A549 (cell line): ENCODE measurements around the gene SLC16A8.

Experiments used
- CHD2 ChIP-seq: fragments of 150-350 bp; IDR thresholded peaks from 2 replicates; pipeline ENCODE4 v1.6.1; 2014; ENCODE audit warnings: low read length; ENCODE audit not compliant: partially characterized antibody
- CTCF ChIP-seq: fragments of >200 bp; sonication (Bioruptor Twin); formaldehyde crosslinking; IDR thresholded peaks from 3 replicates; pipeline ENCODE4 v1.5.1; 2016
- HDAC2 ChIP-seq: fragments of 200-600 bp; sonication (generic); IDR thresholded peaks from 2 replicates; pipeline ENCODE4 v1.6.1; 2016
- HOXA7 ChIP-seq: fragments of 250-450 bp; sonication (Bioruptor Pico); IDR thresholded peaks from 2 replicates; pipeline ENCODE4 v1.5.0; 2020; ENCODE audit warnings: mild to moderate bottlenecking, moderate library complexity
- NR3C1 ChIP-seq: fragments of >200 bp; sonication (Bioruptor Twin); formaldehyde crosslinking; IDR thresholded peaks from 3 replicates; pipeline ENCODE4 v1.6.1; 2017
- POLR2A ChIP-seq: IDR thresholded peaks from 2 replicates; pipeline ENCODE4 v1.6.1; 2012; ENCODE audit warnings: mild to moderate bottlenecking, low read length
- SMC3 ChIP-seq: fragments of >200 bp; sonication (Bioruptor Twin); formaldehyde crosslinking; IDR thresholded peaks from 3 replicates; pipeline ENCODE4 v1.6.1; 2018; ENCODE audit warnings: inconsistent platforms

GRCh38 chr22:38075961-38076360, 8.0 kb downstream of the SLC16A8 start:
- TF ChIP-seq CTCF (no peak), HOXA7 (no peak), SMC3 (no peak), POLR2A (no peak), HDAC2 (no peak), NR3C1 (no peak), CHD2 (no peak)
